Neural cell (in vitro differentiated cells): Measurements from ENCODE around the gene GTF3A. TPM values are rescaled to one million over a fixed set of nuclear protein-coding genes. Genes with fewer than 3 reads are reported as not detected.

Experiments
- polyA plus RNA-seq: library from polyadenylated mRNA; depleted of rRNA; stranded (reverse); fragments of >200 nt; gene quantifications from 2 replicates; pipeline ENCODE4 v1.2.3, GENCODE V29; 2014
- small RNA-seq, 3 experiments: library from RNA; depleted of rRNA; stranded (forward); fragments of <200 nt; gene quantifications; one replicate each; pipeline ENCODE3, GENCODE V24; 2012

Gene GTF3A
- polyA plus RNA-seq, 1 donor from 2014 or later: 104 TPM

Small RNAs within 50 kb of the gene (small RNA-seq; reads per million reads assigned to genes)
- 0 to 0.10 (median 0) reads per million in 3 experiments for gene RNY1P1

Other genes starting within 250 kb of the GTF3A start
- 1,224 and 1,536 TPM in 2 replicates for gene RPL21, start 173.1 kb upstream of the GTF3A start, polyA plus RNA-seq
- 1.7 and 4.5 TPM in 2 replicates for gene RASL11A, start 153.8 kb upstream of the GTF3A start, polyA plus RNA-seq
- gene MTIF3, start 25.9 kb downstream of the GTF3A start, polyA plus RNA-seq: 66.5 and 68.8 TPM in 2 replicates
- 3.6 and 4.2 TPM in 2 replicates for gene LNX2, start 195.9 kb downstream of the GTF3A start, polyA plus RNA-seq
- 134 and 179 TPM in 2 replicates for gene POLR1D, start 197.3 kb downstream of the GTF3A start, polyA plus RNA-seq